GM18858 (cell line): Measurements from ENCODE around the gene LRRC61.

Experiments used
- ATAC-seq: cut with Tn5 transposase; IDR thresholded peaks from one replicate; pipeline ENCODE4 v1.9.1; 2021; ENCODE audit not compliant: unreplicated experiment

The LRRC61 gene

GRCh38 chr7:150329331-150330120, 6.4 kb downstream of the LRRC61 start:
- no peak for ATAC-seq

GRCh38 chr7:150330211-150330885, 7.2 kb downstream of the LRRC61 start:
- ATAC-seq, result no peak

DNA sequence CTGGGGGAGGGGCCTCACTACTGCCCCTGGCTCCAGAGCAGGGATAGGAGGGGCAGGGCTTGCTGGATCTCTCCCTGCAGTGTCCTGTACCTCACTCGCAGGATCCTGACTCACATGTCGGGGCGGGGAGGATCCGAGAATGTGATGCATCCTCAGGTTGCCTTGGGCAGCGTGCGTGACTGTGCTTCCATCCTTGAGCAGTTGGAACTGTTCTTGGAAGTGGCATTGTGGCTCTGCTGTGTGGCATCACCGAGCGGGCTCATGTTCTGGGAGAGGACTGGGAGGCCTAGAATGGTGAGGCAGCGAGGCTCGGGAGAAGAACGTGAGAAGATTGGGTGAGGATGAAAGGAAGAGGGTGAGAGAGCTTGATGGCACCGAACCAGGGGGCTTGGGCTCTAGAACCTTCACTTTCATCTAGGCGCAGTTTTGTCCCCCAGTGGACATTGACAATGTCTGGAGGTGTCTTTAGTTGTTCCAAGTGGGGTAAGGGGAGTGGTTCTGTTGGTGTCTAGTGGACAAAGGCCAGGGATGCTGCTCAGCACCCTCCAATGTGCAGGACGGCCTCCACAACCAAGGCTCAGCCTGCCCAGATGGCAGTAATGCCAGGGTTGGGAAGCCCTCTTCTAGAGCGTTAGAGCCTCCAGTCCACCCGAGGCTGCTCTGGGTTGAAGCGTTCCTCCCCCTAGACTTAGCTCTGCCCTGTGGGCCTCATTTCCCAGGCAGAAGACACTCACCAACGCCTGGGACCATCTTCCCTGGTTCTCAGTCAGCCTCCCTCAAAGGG, 9.9 kb downstream of the LRRC61 start:
- ATAC-seq, result no peak

DNA sequence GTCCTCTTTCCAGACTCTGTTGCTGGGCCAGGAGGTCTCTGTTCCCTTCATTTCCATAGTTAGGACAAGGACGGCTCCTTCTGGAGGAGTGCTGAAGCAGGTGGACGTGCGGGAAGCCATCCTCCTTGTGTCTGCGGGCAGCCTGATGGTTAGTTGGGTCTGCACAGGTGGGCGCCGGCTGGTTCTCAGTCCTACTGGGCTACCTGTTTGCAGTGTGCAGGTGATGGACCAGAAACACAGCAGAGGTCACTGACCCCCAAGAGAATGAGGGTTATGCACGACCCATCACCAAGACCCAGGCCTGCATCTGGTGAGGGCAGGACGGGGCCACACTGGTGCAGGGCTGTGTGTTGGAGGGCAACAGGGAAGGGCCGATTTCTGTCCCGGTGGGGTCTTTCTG, 10.5 kb downstream of the LRRC61 start:
- no peak for ATAC-seq

DNA sequence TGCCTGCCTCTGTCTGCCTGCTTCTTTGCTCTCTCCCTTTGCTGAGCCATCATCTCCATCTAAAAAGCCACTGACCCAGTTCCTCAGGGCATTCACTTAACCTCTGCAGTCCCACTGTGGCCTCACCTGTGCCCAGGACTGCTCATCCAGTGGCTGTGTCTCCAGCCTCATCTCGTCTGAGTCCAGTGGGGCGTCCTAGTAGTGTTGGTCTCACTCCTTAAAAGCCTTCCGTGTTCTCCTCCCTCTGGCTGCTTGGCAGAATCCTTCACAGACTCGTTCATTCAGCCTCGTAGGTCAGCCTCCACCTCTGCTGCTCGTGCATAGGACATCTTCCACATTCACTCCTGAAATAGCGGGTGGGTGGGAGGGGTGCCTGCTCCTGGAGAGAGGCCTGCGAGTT, 11.0 kb downstream of the LRRC61 start:
- ATAC-seq, result no peak

GRCh38 chr7:150335108-150335773, 12.1 kb downstream of the LRRC61 start:
- no peak for ATAC-seq

DNA sequence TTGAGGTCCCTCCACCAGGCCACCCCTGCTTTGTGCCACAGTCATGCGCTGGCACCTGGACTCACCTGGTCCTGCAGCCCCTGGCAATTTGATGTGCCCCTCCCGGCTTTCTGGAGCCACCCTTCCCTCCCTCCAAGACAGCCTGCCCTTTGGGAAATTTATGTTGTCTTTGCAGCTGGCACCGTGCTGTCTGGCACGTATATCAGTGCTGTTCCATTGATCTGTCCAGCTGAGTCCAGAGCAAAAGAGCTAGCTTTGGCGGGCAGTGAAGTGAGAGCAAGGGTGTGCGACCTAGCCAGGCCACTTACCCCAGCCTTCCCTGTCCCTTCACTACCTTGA, 12.6 kb downstream of the LRRC61 start:
- no peak for ATAC-seq

DNA sequence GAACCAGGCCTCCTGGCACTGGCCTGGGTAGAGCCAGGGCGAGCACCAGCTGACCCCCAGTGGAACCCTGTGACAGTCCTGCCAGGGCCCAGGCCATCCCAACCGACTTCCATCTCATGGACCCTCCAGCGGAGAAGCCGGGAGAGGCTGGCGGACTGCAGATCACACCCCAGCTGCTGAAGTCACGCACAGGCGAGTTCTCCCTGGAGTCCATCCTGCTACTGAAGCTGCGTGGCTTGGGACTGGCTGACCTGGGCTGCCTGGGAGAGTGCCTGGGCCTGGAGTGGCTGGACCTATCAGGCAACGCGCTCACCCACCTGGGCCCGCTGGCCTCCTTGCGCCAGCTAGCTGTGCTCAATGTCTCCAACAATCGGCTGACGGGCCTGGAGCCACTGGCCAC, 13.6 kb downstream of the LRRC61 start:
- no peak for ATAC-seq

DNA sequence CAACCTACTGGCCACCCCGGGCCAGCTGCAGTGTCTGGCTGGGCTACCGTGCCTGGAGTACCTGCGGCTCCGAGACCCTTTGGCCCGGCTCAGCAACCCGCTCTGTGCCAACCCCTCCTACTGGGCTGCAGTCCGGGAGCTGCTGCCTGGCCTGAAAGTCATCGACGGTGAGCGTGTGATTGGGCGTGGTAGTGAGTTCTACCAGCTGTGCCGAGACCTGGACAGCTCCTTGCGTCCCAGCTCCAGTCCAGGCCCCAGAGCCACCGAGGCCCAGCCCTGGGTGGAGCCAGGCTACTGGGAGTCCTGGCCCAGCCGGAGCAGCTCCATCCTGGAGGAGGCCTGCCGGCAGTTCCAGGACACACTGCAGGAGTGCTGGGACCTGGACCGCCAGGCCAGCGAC, 14.0 kb downstream of the LRRC61 start:
- no peak for ATAC-seq

- ATAC-seq, result no peak
These were observed 14.5 kb downstream of the LRRC61 start for GRCh38 chr7:150337659-150338081.

DNA sequence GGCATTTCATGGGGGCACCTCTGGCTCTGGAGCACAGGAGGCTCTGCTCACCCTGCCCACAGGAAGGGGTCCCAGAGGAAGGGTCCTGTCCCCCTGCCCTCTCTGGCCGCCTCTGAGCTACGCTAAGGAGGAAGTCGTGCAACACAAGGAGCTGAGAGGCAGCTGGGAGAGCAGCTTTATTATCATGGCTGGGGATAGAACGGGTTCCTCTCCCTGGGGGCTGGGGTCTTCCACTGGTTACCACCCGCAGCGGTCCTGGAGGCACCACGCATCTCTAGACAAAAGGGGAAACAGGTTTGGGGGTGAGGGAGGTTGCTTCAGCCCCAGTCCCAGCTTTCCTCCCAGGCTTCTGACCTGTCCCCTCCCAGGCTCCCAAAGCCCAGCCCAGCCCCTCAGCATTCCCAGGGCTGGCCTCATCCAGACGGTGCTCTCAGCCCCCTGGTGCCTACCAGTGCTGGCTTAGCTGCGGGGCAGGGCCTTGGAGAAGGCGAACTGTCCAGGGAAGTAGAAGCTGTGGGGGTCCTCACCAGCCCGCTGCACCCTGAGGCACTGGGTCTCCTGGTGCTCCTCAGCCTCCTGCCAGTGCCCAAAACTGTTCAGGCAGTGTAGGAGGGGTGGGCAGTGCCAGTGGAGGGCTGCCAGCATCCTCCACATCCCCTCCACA, 15.1 kb downstream of the LRRC61 start:
- no peak for ATAC-seq

GRCh38 chr7:150339409-150339809, 16.3 kb downstream of the LRRC61 start:
- no peak for ATAC-seq

DNA sequence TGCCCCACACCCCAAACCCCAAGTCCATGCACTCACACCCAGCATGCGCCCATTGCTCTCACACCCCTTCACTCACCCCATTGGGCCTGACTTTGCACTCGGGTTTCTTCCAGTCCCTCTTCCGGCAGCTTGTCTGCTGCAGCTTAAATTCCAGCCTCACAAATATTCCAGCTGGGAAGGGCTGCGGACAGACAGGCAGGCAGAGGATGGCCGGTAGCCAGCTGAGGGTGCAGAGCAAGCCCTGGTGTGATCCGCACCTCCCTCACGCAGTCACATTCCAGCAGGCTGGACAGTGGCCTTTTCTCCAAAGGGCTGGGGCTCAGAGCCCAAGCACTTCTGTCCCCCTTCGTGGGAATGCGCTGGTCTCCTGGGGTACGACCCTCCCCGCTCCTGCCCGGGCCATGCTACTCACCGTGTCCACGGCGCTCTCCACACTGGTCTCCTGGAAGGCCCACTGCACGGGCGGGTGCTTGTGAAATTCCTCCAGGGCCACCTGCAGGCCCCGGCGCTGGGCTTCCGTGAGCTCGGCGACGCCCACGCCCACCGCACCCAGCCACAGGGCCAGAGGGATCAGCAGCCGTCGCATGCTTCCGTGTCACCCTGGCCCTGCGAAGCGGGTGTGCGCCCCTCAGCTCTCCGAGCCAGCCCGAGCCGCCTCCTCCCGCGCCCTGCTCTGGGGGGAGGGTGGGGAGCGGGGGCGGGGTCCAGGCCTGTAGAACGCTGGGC, 17.0 kb downstream of the LRRC61 start:
- ATAC-seq, result no peak

DNA sequence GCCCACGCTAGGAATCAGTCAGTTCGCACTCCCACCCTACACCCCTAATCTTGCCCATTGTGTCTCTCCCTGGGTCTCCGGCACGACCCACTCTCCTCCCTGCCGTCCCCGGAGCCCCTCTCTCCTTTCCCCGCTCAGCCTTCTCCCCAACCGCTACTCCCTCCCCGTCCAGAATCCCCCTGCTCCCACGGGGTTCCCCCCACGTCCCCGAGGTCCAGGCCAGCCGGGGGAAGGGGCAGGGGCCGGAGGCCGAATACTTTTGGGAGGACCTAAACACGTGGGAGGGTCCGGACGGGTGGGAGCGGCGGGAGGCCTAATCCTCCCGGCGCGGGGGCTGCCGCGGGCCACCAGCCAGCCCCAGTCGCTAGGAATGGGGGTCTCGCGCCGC, 17.7 kb downstream of the LRRC61 start:
- ATAC-seq, result no peak

DNA sequence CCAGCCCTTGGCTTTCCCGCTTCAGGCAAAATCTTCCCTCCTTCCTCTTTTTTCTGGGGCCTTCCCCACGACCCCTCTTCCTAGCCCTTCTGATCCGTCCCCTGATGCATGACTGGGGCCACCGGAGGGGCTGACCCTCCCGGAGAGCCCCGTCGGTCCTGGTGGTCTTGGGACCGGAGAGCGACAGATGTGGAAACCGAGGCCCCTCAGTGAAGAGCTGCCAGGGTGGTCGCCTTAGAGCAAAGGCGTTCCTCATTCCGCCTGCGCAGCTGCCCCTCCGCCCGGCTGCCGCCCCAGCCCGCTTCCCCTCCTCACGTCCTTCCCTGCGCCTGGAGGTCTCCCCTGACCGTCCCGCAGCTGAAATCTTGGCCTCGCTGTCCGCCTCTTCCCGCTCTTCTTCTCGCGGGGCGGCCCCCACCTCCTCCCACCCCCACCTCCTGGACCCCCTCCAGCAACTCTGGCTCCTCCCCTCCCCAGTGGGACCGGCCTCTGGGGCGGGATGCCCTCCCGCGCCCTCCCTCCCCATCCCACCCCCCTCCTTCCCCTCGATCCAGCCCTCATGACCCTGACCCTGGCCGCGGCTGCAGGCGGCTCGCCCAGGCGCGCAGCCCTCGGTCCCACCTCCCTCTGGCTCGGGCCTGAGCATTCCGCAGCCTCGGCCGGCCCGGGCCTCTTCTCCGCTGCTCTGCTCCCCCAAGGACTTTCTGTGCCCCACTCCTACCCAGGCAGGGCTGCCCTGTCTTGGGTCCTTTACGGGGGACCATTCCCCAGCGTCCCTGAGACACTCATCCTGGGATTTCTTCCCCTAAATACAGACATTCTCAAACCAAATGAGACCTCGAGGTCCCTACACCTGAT, 18.3 kb downstream of the LRRC61 start, which contains the start of gene RARRES2:
Gene RARRES2, minus strand, starts transcription at position 367 of the 858 bp plus-strand sequence. CDS start 1,020 bp downstream, outside the sequence.
- no peak for ATAC-seq

DNA sequence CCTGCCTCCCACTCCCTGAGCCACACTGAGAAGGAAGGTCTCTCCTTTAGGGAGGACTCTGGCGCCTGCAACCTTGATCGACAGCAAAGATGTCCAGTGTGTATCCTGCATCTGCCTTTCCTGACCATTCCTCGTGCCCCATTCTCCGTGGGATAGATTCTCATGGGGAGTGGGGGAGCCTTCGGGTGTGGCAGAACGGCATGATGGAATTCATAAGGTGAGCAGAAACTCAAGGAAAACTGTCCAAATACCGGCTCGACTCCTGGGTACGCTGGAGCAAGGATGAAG, 18.9 kb downstream of the LRRC61 start:
- no peak for ATAC-seq

DNA sequence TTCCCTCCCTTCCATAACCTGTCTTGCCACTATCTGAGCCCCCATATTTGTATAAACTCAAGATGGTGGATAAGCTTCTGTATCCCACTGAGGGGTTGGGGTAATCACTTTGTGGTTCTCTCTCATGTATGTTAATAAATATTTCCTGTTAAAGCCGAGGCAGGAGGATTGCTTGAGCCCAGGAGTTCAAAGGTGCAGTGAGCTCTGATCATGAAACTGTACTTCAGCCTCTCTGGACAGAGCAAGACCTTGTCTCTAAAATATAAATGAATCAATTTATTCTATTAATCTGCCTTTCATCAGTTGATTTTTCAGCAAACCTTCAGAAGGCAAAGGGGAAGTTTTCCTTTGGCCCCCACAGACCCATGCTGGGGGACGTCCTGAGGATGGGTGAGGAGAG, 20.1 kb downstream of the LRRC61 start:
- no peak for ATAC-seq

- ATAC-seq, result no peak
These were observed 21.1 kb downstream of the LRRC61 start for GRCh38 chr7:150344299-150344698.

- no peak for ATAC-seq
These were observed 21.9 kb downstream of the LRRC61 start for GRCh38 chr7:150345012-150345411.
